VCaP (cell line): ENCODE measurements around the gene PPP4R3B.

Experiments used
- H3K27ac ChIP-seq: fragments of 450-650 bp; 2 replicates; pipeline ENCODE4 v1.5.1; 2017
- CTCF ChIP-seq: fragments of 450-650 bp; conservative IDR thresholded peaks from 2 replicates; pipeline ENCODE4 v1.5.1; 2017; ENCODE audit warnings: mild to moderate bottlenecking, moderate library complexity

PPP4R3B gene

GRCh38 chr2:55617175-55618024, at the start of gene PPP4R3B:
Gene PPP4R3B, minus strand, starts transcription at chr2:55617622. Its CDS starts 337 bp downstream, at chr2:55617285.
- peak within 1 kb of the TSS; percentile 99 for H3K27ac ChIP-seq
- TF ChIP-seq CTCF = peak; percentile 52

- H3K27ac ChIP-seq = no peak overlapping the region
- no peak for TF ChIP-seq CTCF
Measured at GRCh38 chr2:55653255-55653654, 35.8 kb upstream of the PPP4R3B start.

- H3K27ac ChIP-seq = no peak overlapping the region
- TF ChIP-seq CTCF = no peak
Measured at GRCh38 chr2:55649211-55649610, 31.8 kb upstream of the PPP4R3B start.

- H3K27ac ChIP-seq = no peak overlapping the region
- no peak for TF ChIP-seq CTCF
Measured at GRCh38 chr2:55636831-55637230, 19.4 kb upstream of the PPP4R3B start.

- TF ChIP-seq CTCF = no peak
- H3K27ac ChIP-seq = no peak overlapping the region
Measured at GRCh38 chr2:55628931-55629330, 11.5 kb upstream of the PPP4R3B start.

GRCh38 chr2:55627915-55628314, 10.5 kb upstream of the PPP4R3B start:
- no peak overlapping the region for H3K27ac ChIP-seq
- no peak for TF ChIP-seq CTCF

- H3K27ac ChIP-seq = no peak overlapping the region
- no peak for TF ChIP-seq CTCF
Measured at GRCh38 chr2:55621802-55622201, 4.4 kb upstream of the PPP4R3B start.
